ENCODE data around the gene ALKAL2.

Gene ALKAL2

GRCh38 chr2:237878-238277, 50.0 kb downstream of the ALKAL2 start:
- Histone ChIP-seq H3K4me3 (ENCODE audit: low read length in 2 of 2) (no peak overlapping the region), H2BK120ac (ENCODE audit: low read depth, low read length) (no peak overlapping the region), H3K27me3 (ENCODE audit: control insufficient read depth in 3 of 3, insufficient read depth in 3 of 3, low read depth in 1 of 3, low read length in 3 of 3) (no peaks in the 10 kb centered on the region), H3K4me1 (ENCODE audit: control insufficient read depth in 2 of 2, insufficient read depth in 1 of 2, low read depth in 1 of 2, low read length in 2 of 2) (peaks cover 7 to 8% of the 10 kb centered on the region in 2 donors), H3K4me2 (ENCODE audit: insufficient read depth, low read length, poor library complexity, severe bottlenecking) (no peak overlapping the region), H3K4ac (ENCODE audit: low read length) (no peak overlapping the region), H2AFZ (ENCODE audit: low read length) (no peak overlapping the region), H2BK12ac (ENCODE audit: low read length) (no peak overlapping the region), H3K9ac (ENCODE audit: low read depth, low read length, poor library complexity) (no peak overlapping the region), H3K18ac (ENCODE audit: low read length) (peak overlapping the region; percentile 17), H3K79me1 (ENCODE audit: low read depth, low read length) (no peaks in the 10 kb centered on the region), H2BK15ac (ENCODE audit: low read length) (no peak overlapping the region), H3K23ac (ENCODE audit: low read depth, low read length, poor library complexity) (no peak overlapping the region), H2AK5ac (ENCODE audit: low read depth, low read length) (no peak overlapping the region), H3K9me3 (replicated peaks in 1 of 2; ENCODE audit: control insufficient read depth in 2 of 2, insufficient read depth in 1 of 2, low read depth in 1 of 2, low read length in 2 of 2) (peaks cover 0 to 17% of the 10 kb centered on the region in 2 donors), H3K36me3 (replicated peaks in 1 of 2; ENCODE audit: control insufficient read depth in 2 of 2, insufficient read depth in 2 of 2, low read length in 2 of 2) (peaks cover 1 to 41% of the 10 kb centered on the region in 2 donors), H3K27ac (replicated peaks; ENCODE audit: low read length) (no peak overlapping the region), H2BK5ac (ENCODE audit: low read length) (no peak overlapping the region), H4K8ac (ENCODE audit: low read depth, low read length) (no peak overlapping the region), H4K91ac (ENCODE audit: low read depth, low read length, poor library complexity) (no peak overlapping the region), H3K14ac (ENCODE audit: low read length) (no peak overlapping the region)
- DNase-seq (ENCODE audit: low spot score) = no peak
- no CpG with 5 or more reads among the region's 6 CpGs for whole genome bisulfite sequencing, 2 donors (ENCODE audit: extremely low coverage in 2 of 2, insufficient read length in 2 of 2, insufficient replicate concordance in 1 of 2)

GRCh38 chr2:236993-237539, 50.8 kb downstream of the ALKAL2 start:
- Histone ChIP-seq H3K4me1 (ENCODE audit: control insufficient read depth in 2 of 2, insufficient read depth in 1 of 2, low read depth in 1 of 2, low read length in 2 of 2) (peaks cover 7 to 8% of the 10 kb centered on the region in 2 donors), H3K4me2 (ENCODE audit: insufficient read depth, low read length, poor library complexity, severe bottlenecking) (no peak overlapping the region), H3K9ac (ENCODE audit: low read depth, low read length, poor library complexity) (no peak overlapping the region), H3K27me3 (ENCODE audit: control insufficient read depth in 3 of 3, insufficient read depth in 3 of 3, low read depth in 1 of 3, low read length in 3 of 3) (no peaks in the 10 kb centered on the region), H2BK5ac (ENCODE audit: low read length) (no peak overlapping the region), H2BK120ac (ENCODE audit: low read depth, low read length) (no peak overlapping the region), H3K23ac (ENCODE audit: low read depth, low read length, poor library complexity) (no peak overlapping the region), H4K8ac (ENCODE audit: low read depth, low read length) (no peak overlapping the region), H3K18ac (ENCODE audit: low read length) (no peak overlapping the region), H3K4me3 (ENCODE audit: low read length in 2 of 2) (no peak overlapping the region), H3K14ac (ENCODE audit: low read length) (no peak overlapping the region), H2AFZ (ENCODE audit: low read length) (no peak overlapping the region), H3K79me1 (ENCODE audit: low read depth, low read length) (no peaks in the 10 kb centered on the region), H2BK12ac (ENCODE audit: low read length) (no peak overlapping the region), H2BK15ac (ENCODE audit: low read length) (no peak overlapping the region), H3K4ac (ENCODE audit: low read length) (no peak overlapping the region), H4K91ac (ENCODE audit: low read depth, low read length, poor library complexity) (no peak overlapping the region), H3K36me3 (replicated peaks in 1 of 2; ENCODE audit: control insufficient read depth in 2 of 2, insufficient read depth in 2 of 2, low read length in 2 of 2) (peaks cover 1 to 33% of the 10 kb centered on the region in 2 donors), H2AK5ac (ENCODE audit: low read depth, low read length) (no peak overlapping the region), H3K9me3 (replicated peaks in 1 of 2; ENCODE audit: control insufficient read depth in 2 of 2, insufficient read depth in 1 of 2, low read depth in 1 of 2, low read length in 2 of 2) (peaks cover 0 to 10% of the 10 kb centered on the region in 2 donors), H3K27ac (replicated peaks; ENCODE audit: low read length) (no peak overlapping the region)
- WGBS, 2 donors (ENCODE audit: extremely low coverage in 2 of 2, insufficient read length in 2 of 2, insufficient replicate concordance in 1 of 2) = no CpG with 5 or more reads among the region's 6 CpGs
- DNase-seq (ENCODE audit: low spot score) = no peak

- Histone ChIP-seq H3K18ac (ENCODE audit: low read length) (no peak overlapping the region), H3K79me1 (ENCODE audit: low read depth, low read length) (no peaks in the 10 kb centered on the region), H2BK120ac (ENCODE audit: low read depth, low read length) (no peak overlapping the region), H3K9me3 (replicated peaks in 1 of 2; ENCODE audit: control insufficient read depth in 2 of 2, insufficient read depth in 1 of 2, low read depth in 1 of 2, low read length in 2 of 2) (peaks cover 0 to 7% of the 10 kb centered on the region in 2 donors), H3K27me3 (ENCODE audit: control insufficient read depth in 3 of 3, insufficient read depth in 3 of 3, low read depth in 1 of 3, low read length in 3 of 3) (no peaks in the 10 kb centered on the region), H3K27ac (replicated peaks; ENCODE audit: low read length) (no peak overlapping the region), H2BK15ac (ENCODE audit: low read length) (no peak overlapping the region), H2AFZ (ENCODE audit: low read length) (no peak overlapping the region), H3K4me3 (ENCODE audit: low read length in 2 of 2) (no peak overlapping the region), H3K36me3 (replicated peaks in 1 of 2; ENCODE audit: control insufficient read depth in 2 of 2, insufficient read depth in 2 of 2, low read length in 2 of 2) (peaks cover 0 to 29% of the 10 kb centered on the region in 2 donors), H3K4me1 (ENCODE audit: control insufficient read depth in 2 of 2, insufficient read depth in 1 of 2, low read depth in 1 of 2, low read length in 2 of 2) (peaks cover 7 to 8% of the 10 kb centered on the region in 2 donors), H4K91ac (ENCODE audit: low read depth, low read length, poor library complexity) (no peak overlapping the region), H3K14ac (ENCODE audit: low read length) (no peak overlapping the region), H4K8ac (ENCODE audit: low read depth, low read length) (no peak overlapping the region), H3K9ac (ENCODE audit: low read depth, low read length, poor library complexity) (no peak overlapping the region), H3K23ac (ENCODE audit: low read depth, low read length, poor library complexity) (no peak overlapping the region), H2BK5ac (ENCODE audit: low read length) (no peak overlapping the region), H2BK12ac (ENCODE audit: low read length) (no peak overlapping the region), H3K4ac (ENCODE audit: low read length) (no peak overlapping the region), H2AK5ac (ENCODE audit: low read depth, low read length) (no peak overlapping the region), H3K4me2 (ENCODE audit: insufficient read depth, low read length, poor library complexity, severe bottlenecking) (no peak overlapping the region)
- no CpG with 5 or more reads among the region's 4 CpGs for WGBS, 2 donors (ENCODE audit: extremely low coverage in 2 of 2, insufficient read length in 2 of 2, insufficient replicate concordance in 1 of 2)
- no peak for DNase-seq (ENCODE audit: low spot score)
Observed at GRCh38 chr2:234421-234820, 53.5 kb downstream of the ALKAL2 start.

- Histone ChIP-seq H2BK12ac (ENCODE audit: low read length) (no peak overlapping the region), H3K27ac (replicated peaks; ENCODE audit: low read length) (no peak overlapping the region), H3K9ac (ENCODE audit: low read depth, low read length, poor library complexity) (no peak overlapping the region), H3K4ac (ENCODE audit: low read length) (no peak overlapping the region), H4K8ac (ENCODE audit: low read depth, low read length) (no peak overlapping the region), H3K14ac (ENCODE audit: low read length) (no peak overlapping the region), H2BK15ac (ENCODE audit: low read length) (no peak overlapping the region), H3K4me2 (ENCODE audit: insufficient read depth, low read length, poor library complexity, severe bottlenecking) (no peak overlapping the region), H4K91ac (ENCODE audit: low read depth, low read length, poor library complexity) (no peak overlapping the region), H3K4me1 (ENCODE audit: control insufficient read depth in 2 of 2, insufficient read depth in 1 of 2, low read depth in 1 of 2, low read length in 2 of 2) (peaks cover 2 to 7% of the 10 kb centered on the region in 2 donors), H2BK120ac (ENCODE audit: low read depth, low read length) (no peak overlapping the region), H3K36me3 (replicated peaks in 1 of 2; ENCODE audit: control insufficient read depth in 2 of 2, insufficient read depth in 2 of 2, low read length in 2 of 2) (peaks cover 0 to 28% of the 10 kb centered on the region in 2 donors), H3K4me3 (ENCODE audit: low read length in 2 of 2) (no peak overlapping the region), H3K27me3 (ENCODE audit: control insufficient read depth in 3 of 3, insufficient read depth in 3 of 3, low read depth in 1 of 3, low read length in 3 of 3) (no peaks in the 10 kb centered on the region), H2BK5ac (ENCODE audit: low read length) (no peak overlapping the region), H3K23ac (ENCODE audit: low read depth, low read length, poor library complexity) (no peak overlapping the region), H3K18ac (ENCODE audit: low read length) (no peak overlapping the region), H3K79me1 (ENCODE audit: low read depth, low read length) (no peaks in the 10 kb centered on the region), H2AFZ (ENCODE audit: low read length) (no peak overlapping the region), H3K9me3 (replicated peaks in 1 of 2; ENCODE audit: control insufficient read depth in 2 of 2, insufficient read depth in 1 of 2, low read depth in 1 of 2, low read length in 2 of 2) (peaks cover 0 to 7% of the 10 kb centered on the region in 2 donors), H2AK5ac (ENCODE audit: low read depth, low read length) (no peak overlapping the region)
- no CpG with 5 or more reads among the region's 7 CpGs for WGBS, 2 donors (ENCODE audit: extremely low coverage in 2 of 2, insufficient read length in 2 of 2, insufficient replicate concordance in 1 of 2)
- DNase-seq (ENCODE audit: low spot score) = no peak
Observed at GRCh38 chr2:233030-233429, 54.9 kb downstream of the ALKAL2 start.
